ENCODE data around the gene FIGNL2. TPM values are rescaled to one million over a fixed set of nuclear protein-coding genes. Genes with fewer than 3 reads are reported as not detected.
"Not testable (repeated sequence)": the region's sequence is repeated elsewhere in the genome, so short reads cannot be mapped to it uniquely, and the experiment has no call there.

Gene FIGNL2
- total and polyA plus RNA-seq, 12 donors, result 0.22 to 0.69 (median 0.39) TPM

DNA sequence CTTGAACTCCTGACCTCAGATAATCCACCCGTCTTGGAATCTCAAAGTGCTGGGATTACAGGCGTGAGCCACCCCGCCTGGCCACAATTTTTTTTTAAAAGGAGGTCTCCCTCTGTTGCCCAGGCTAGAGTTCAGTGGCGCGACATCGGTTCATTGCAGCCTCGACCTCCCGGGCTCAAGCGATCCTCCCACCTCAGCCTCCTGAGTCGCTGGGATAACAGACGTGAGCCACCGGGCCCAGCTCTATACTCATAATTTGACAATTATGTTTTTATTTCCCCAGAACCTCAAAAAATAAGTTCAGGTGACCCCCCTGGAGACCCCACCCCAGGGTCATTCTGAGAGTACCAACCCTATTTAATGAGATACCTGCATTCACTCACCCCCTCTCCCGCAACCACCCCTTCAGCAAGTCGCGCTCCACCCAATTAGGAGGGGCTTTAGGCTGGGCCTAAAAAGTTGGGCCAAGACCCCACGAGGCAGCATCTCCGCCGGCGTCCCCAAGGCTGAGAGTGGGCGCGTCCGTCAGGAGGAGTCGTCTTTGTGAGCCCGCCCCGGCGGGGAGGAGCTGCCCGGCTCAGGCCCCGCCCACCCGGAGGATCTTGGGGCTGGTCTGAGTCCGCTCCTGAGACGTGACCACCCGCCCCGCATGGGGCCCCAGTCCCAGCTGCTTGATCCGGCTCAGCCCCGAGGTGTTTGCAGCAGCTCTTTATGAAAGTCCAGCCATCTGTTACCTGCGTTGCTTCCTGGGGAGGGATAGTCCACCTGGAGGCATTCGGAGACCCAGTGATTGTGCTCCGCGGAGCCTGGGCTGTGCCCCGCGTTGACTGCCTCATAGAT lies 39.2 kb upstream of the FIGNL2 start, which contains the start of gene ANKRD33:
Gene ANKRD33, plus strand, starts transcription at position 628 of the 840 bp plus-strand sequence. Its CDS starts 84 bp downstream, at position 712.
- peaks cover 3 to 30% (median 12%) of the 10 kb centered on the region in 9 donors for H3K4me1 ChIP-seq
- peak within 1 kb of the TSS in 2 of 10 donors; percentile 21 to 81 for H3K27ac ChIP-seq
- H3K27me3 ChIP-seq, result peaks cover 0 to 16% (median 0%) of the 10 kb centered on the region in 7 donors
- WGBS, 2 donors, result 47 to 53% methylated on average over 41 of the region's 41 CpGs
- ATAC-seq (peak in 4 of 8 donors; percentile 7 to 52 (median 14)), DNase-seq (no peak)
- H3K36me3 ChIP-seq, result no peaks in the 10 kb centered on the region
- H3K4me3 ChIP-seq, result no peak within 1 kb of the TSS
- H3K9me3 ChIP-seq, result no peaks in the 10 kb centered on the region
- TF ChIP-seq, protein P1, sequence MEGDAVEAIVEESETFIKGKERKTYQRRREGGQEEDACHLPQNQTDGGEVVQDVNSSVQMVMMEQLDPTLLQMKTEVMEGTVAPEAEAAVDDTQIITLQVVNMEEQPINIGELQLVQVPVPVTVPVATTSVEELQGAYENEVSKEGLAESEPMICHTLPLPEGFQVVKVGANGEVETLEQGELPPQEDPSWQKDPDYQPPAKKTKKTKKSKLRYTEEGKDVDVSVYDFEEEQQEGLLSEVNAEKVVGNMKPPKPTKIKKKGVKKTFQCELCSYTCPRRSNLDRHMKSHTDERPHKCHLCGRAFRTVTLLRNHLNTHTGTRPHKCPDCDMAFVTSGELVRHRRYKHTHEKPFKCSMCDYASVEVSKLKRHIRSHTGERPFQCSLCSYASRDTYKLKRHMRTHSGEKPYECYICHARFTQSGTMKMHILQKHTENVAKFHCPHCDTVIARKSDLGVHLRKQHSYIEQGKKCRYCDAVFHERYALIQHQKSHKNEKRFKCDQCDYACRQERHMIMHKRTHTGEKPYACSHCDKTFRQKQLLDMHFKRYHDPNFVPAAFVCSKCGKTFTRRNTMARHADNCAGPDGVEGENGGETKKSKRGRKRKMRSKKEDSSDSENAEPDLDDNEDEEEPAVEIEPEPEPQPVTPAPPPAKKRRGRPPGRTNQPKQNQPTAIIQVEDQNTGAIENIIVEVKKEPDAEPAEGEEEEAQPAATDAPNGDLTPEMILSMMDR (IDR thresholded peaks at IDR 0.05), result no peak
- intact Hi-C loops (cut with DNase I), result loop anchor here in 1 of 10 donors (5.0 kb wide), 1 partner anchor 35 kb away; no protein-coding TSS in a partner anchor

DNA sequence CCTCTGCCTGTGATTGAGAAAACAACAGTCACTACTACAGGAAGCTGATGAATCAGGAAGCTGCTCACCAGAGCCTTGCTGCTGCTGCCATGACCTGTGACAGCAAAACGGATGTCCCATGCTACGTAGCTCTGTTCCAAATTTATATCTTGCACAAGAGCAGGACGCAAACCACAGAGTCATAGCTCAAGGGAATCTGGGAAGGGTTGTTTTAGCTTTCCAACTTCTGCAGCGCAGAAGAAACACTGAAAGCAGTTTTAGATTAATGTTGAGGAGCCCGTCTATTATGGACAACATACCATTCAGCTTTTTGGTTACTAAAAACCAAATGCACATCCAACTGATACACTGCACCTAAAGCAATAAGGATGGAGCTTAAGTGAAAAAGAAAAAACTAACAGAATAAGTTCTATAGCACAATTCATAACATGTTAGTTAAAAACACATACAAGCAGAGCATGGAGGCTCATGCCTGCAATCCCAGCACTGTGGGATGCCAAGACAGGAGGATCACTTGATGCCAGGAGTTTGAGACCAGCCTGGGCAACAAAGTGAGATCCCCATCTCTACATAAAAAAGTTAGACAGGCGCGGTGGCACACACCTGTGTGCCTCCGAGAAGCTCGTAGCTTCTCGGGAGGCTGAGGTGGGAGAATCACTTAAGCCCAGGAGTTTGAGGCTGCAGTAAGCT lies 37.6 kb upstream of the FIGNL2 start:
- H3K36me3 ChIP-seq, result no peaks in the 10 kb centered on the region
- TF ChIP-seq, protein P1 (IDR thresholded peaks at IDR 0.05), result no peak
- H3K4me3 ChIP-seq, result peak overlapping the region in 1 of 10 donors; percentile 30
- H3K4me1 ChIP-seq, result peaks cover 3 to 30% (median 12%) of the 10 kb centered on the region in 9 donors
- peaks cover 0 to 7% (median 0%) of the 10 kb centered on the region in 11 donors for H3K9me3 ChIP-seq
- peaks cover 0 to 16% (median 0%) of the 10 kb centered on the region in 7 donors for H3K27me3 ChIP-seq
- 55% methylated on average over 10 of the region's 10 CpGs for WGBS, 2 donors
- peak overlapping the region in 9 of 10 donors; percentile 17 to 81 (median 76) for H3K27ac ChIP-seq
- intact Hi-C loops (cut with DNase I), result loop anchor here in 1 of 10 donors (5.0 kb wide), 1 partner anchor 36 kb away; no protein-coding TSS in a partner anchor
- DNase-seq (peak; percentile 57 to 90), ATAC-seq (peak; percentile 92 to 97 (median 96))

DNA sequence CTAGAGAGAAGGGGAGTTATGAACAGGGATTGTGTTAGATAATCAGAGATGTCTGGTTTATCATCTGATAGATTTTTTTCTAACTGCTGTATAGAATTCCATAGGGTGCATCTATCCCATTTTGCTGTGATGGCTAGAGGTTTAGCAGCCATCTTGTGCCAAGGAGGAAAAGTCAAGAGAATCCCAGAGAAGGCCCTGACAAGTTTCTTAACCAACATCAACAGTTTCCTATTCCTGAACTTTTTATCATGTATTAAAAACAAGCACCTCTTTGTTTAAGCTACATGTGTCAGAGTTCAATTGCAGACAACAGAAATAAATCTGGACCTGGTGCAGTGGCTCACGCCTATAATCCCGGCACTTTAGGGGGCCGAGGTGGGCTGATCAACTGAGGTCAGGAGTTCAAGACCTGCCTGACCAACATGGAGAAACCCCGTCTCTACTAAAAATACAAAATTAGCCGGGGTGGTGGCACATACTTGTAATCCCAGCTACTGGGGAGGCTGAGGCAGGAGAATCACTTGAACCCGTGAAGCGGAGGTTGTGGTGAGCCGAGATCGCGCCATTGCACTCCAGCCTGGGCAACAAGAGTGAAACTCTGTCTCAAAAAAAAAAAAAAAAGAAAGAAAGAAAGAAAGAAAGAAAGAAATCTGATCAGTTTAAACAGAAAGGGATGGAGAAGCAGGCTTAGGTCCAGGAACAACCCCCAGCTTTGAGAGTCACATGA lies 36.9 kb upstream of the FIGNL2 start:
- DNase-seq, ATAC-seq, H3K36me3 ChIP-seq, H3K9me3 ChIP-seq: not testable (repeated sequence)
- H3K4me3 ChIP-seq, result peak overlapping the region in 3 of 10 donors; percentile 3 to 30 (median 19)
- H3K4me1 ChIP-seq, result peaks cover 3 to 30% (median 12%) of the 10 kb centered on the region in 9 donors
- intact Hi-C loops (cut with DNase I), result loop anchor here in 1 of 10 donors (5.0 kb wide), 1 partner anchor 37 kb away; no protein-coding TSS in a partner anchor
- peak overlapping the region in 8 of 10 donors; percentile 17 to 80 (median 68) for H3K27ac ChIP-seq
- 67 to 76% methylated on average over 10 of the region's 10 CpGs for WGBS, 2 donors
- H3K27me3 ChIP-seq, result peaks cover 0 to 16% (median 0%) of the 10 kb centered on the region in 7 donors

GRCh38 chr12:51884676-51885229 lies 36.2 kb upstream of the FIGNL2 start:
- WGBS, 2 donors, result 89 to 91% methylated on average over 11 of the region's 11 CpGs
- H3K4me3 ChIP-seq, result no peak overlapping the region
- peaks cover 0 to 16% (median 0%) of the 10 kb centered on the region in 7 donors for H3K27me3 ChIP-seq
- ATAC-seq (no peak), DNase-seq (no peak)
- peaks cover 3 to 30% (median 12%) of the 10 kb centered on the region in 9 donors for H3K4me1 ChIP-seq
- intact Hi-C loops (cut with DNase I), result loop anchor here in 1 of 10 donors (5.0 kb wide), 1 partner anchor 38 kb away; no protein-coding TSS in a partner anchor
- no peak overlapping the region for H3K27ac ChIP-seq
- peaks cover 0 to 8% (median 0%) of the 10 kb centered on the region in 11 donors for H3K9me3 ChIP-seq
- no peaks in the 10 kb centered on the region for H3K36me3 ChIP-seq
- TF ChIP-seq, protein P1 (IDR thresholded peaks at IDR 0.05), result no peak

Measured in heart right ventricle (tissue), 16 donors.